CD4-positive, alpha-beta T cell (primary cell): ENCODE results near the gene SNX30. TPM values are rescaled to one million over a fixed set of nuclear protein-coding genes. Genes with fewer than 3 reads are reported as not detected.

Experiments
- ATAC-seq: fragments of 200-7000 bp; cut with Tn5 transposase; one replicate; pipeline ENCODE4 v1.10.0; 2022; ENCODE audit warnings: mild to moderate bottlenecking; ENCODE audit not compliant: poor library complexity
- CTCF ChIA-PET: fragments of 350-600 bp; sonication (Branson Sonifier 250); formaldehyde crosslinking; loops from one replicate; lab custom pipeline; 2021; ENCODE audit warnings: antibody characterized with exemption, inconsistent platforms; lab: Charles Lee
- POLR2A ChIA-PET: fragments of 350-600 bp; sonication (Branson Sonifier 250); formaldehyde crosslinking; loops from one replicate; lab custom pipeline; 2021; ENCODE audit warnings: antibody characterized with exemption, inconsistent platforms; lab: Charles Lee
- DNase-seq, 14 experiments: peaks; one replicate each; pipeline ENCODE4 v3.0.0-alpha.2; 2013 to 2020; ENCODE audit warnings: mixed read lengths in 2 of 14
- H3K27ac ChIP-seq, 2 donors: one replicate each; pipeline versions ENCODE4 v1.5.1 to v1.7.0; 2013; ENCODE audit warnings: low read length in 2 of 2, low read depth in 1 of 2, mild to moderate bottlenecking in 1 of 2
- H3K27me3 ChIP-seq, 2 experiments: 1 replicate in 1 of 2; 2 replicates in 1 of 2; pipeline versions ENCODE4 v1.6.1 to v1.7.0; 2013; ENCODE audit warnings: low read length in 2 of 2, control low read depth in 1 of 2, mild to moderate bottlenecking in 1 of 2, moderate library complexity in 1 of 2; ENCODE audit not compliant: insufficient read depth in 2 of 2, control insufficient read depth in 1 of 2
- H3K36me3 ChIP-seq: one replicate; pipeline ENCODE4 v1.6.1; 2013; ENCODE audit warnings: low read length, control low read depth; ENCODE audit not compliant: insufficient read depth
- H3K4me1 ChIP-seq: one replicate; pipeline ENCODE4 v1.6.1; 2013; ENCODE audit warnings: low read length, control low read depth; ENCODE audit not compliant: insufficient read depth
- H3K4me3 ChIP-seq: one replicate; pipeline ENCODE4 v1.5.1; 2013; ENCODE audit warnings: mild to moderate bottlenecking, low read length, moderate library complexity
- H3K9me3 ChIP-seq, 2 experiments: 1 replicate in 1 of 2; 2 replicates in 1 of 2; pipeline versions ENCODE4 v1.6.1 to v1.7.0; 2013; ENCODE audit warnings: low read length in 2 of 2, mild to moderate bottlenecking in 2 of 2, control low read depth in 1 of 2, moderate library complexity in 1 of 2; ENCODE audit not compliant: control insufficient read depth in 1 of 2, insufficient read depth in 1 of 2
- H3K27ac Mint-ChIP-seq: one replicate; pipeline ENCODE4 v1.8.0; 2020; ENCODE audit warnings: mixed read lengths
- H3K27me3 Mint-ChIP-seq: one replicate; pipeline ENCODE4 v1.8.0; 2021; ENCODE audit warnings: mixed read lengths
- H3K36me3 Mint-ChIP-seq: one replicate; pipeline ENCODE4 v1.8.0; 2021; ENCODE audit warnings: low read depth, mixed read lengths
- H3K4me1 Mint-ChIP-seq: one replicate; pipeline ENCODE4 v1.8.0; 2021; ENCODE audit warnings: low read depth, mixed read lengths
- H3K4me3 Mint-ChIP-seq: one replicate; pipeline ENCODE4 v1.8.0; 2020; ENCODE audit warnings: mild to moderate bottlenecking, mixed read lengths
- H3K9me3 Mint-ChIP-seq: one replicate; pipeline ENCODE4 v1.8.0; 2020; ENCODE audit warnings: mixed read lengths
- intact Hi-C, 2 experiments: fragments of 100-400 bp; cut with DNase I in 1 of 2; cut with micrococcal nuclease in 1 of 2; formaldehyde crosslinking; loops; one replicate each; pipeline versions ENCODE4 v1.15.1 to v1.9.0; 2023 to 2025; cut with DNase I, micrococcal nuclease
- total RNA-seq, 174 experiments: library from RNA in 2 of 174; stranded (reverse) in 2 of 174; gene quantifications; one replicate each; pipeline ENCODE4 v1.2.3 and lab custom pipeline; 2021 to 2026
- TF ChIP-seq, protein P1 (sequence below): fragments of 200-600 bp; IDR thresholded peaks from one replicate; pipeline ENCODE4 v1.8.0; 2022; ENCODE audit warnings: antibody characterized with exemption, mild to moderate bottlenecking

The SNX30 gene
- total RNA-seq, 2 experiments from 2014 or later = 5.2 to 5.8 TPM

DNA sequence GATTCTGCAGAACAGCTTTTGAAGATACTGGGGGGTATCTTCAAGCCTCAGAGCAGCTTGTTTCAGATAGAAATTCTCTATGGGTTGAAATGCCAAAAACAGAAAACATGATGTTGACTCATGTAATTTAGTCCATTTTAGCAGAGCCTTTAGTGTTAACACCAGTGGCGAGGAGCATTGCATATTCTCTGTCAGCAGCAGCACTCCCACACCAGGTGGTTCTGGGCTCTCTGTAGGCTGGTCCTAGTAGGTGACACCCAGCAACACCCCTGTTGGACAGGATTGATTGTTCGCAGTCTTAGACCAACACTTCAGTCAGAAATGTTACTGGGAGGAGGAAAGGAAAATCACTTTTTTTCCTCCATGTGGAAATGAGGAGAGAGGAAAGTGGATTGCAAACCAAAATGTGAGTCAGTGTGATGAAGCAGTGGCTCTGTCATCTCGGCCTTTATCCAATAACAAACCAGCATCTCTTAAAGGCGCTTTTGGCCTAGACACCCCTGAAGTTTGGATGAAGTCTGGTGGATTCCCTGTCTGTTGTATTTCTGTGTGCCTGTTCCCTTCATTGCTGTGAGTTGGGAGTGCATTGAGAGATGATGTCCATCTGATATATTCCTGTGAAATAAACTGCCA lies 123.3 kb downstream of the SNX30 start:
- H3K4me1 ChIP-seq = no peaks in the 10 kb centered on the region
- intact Hi-C loops = no loop called here

DNA sequence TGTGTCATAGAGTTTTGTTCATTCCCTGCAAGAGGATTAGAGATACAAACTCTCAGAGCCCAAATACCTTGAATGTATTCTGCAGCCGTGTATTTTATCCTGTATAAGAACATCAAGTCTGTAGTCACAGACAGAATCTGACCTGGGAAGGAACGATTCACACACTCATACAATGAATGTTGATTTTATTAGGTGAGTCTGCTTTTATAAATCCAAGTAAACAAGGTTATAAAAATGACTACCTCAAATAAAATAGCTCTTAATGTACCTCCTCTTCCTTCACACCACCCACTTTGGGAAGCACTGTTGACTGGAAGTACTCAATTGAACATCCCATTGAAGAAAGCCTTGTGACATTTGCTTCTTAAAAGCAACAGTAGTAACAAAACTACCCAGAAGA lies 128.2 kb downstream of the SNX30 start:
- no peaks in the 10 kb centered on the region for H3K4me1 Mint-ChIP-seq
- no peaks in the 10 kb centered on the region for H3K9me3 Mint-ChIP-seq
- H3K27ac ChIP-seq = no peak overlapping the region
- H3K27me3 Mint-ChIP-seq = no peaks in the 10 kb centered on the region
- intact Hi-C loops = no loop called here
- no peaks in the 10 kb centered on the region for H3K9me3 ChIP-seq
- peaks cover 21% of the 10 kb centered on the region for H3K36me3 Mint-ChIP-seq
- H3K4me1 ChIP-seq = no peaks in the 10 kb centered on the region
- H3K27me3 ChIP-seq = no peaks in the 10 kb centered on the region
- peaks cover 3% of the 10 kb centered on the region for H3K36me3 ChIP-seq
- H3K4me3 Mint-ChIP-seq = no peak overlapping the region
- no peak overlapping the region for H3K27ac Mint-ChIP-seq
- ATAC-seq (no peak), DNase-seq (no peak)
- ChIA-PET POLR2A (no interaction called here), CTCF (no interaction called here)
- H3K4me3 ChIP-seq = no peak overlapping the region
- TF ChIP-seq, protein P1, sequence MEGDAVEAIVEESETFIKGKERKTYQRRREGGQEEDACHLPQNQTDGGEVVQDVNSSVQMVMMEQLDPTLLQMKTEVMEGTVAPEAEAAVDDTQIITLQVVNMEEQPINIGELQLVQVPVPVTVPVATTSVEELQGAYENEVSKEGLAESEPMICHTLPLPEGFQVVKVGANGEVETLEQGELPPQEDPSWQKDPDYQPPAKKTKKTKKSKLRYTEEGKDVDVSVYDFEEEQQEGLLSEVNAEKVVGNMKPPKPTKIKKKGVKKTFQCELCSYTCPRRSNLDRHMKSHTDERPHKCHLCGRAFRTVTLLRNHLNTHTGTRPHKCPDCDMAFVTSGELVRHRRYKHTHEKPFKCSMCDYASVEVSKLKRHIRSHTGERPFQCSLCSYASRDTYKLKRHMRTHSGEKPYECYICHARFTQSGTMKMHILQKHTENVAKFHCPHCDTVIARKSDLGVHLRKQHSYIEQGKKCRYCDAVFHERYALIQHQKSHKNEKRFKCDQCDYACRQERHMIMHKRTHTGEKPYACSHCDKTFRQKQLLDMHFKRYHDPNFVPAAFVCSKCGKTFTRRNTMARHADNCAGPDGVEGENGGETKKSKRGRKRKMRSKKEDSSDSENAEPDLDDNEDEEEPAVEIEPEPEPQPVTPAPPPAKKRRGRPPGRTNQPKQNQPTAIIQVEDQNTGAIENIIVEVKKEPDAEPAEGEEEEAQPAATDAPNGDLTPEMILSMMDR = no peak

More for the DNA sequence above, 123.3 kb downstream of the SNX30 start:
- Mint-ChIP-seq H3K27me3 (no peaks in the 10 kb centered on the region), H3K27ac (no peak overlapping the region), H3K4me3 (no peak overlapping the region), H3K4me1 (no peaks in the 10 kb centered on the region), H3K9me3 (no peaks in the 10 kb centered on the region), H3K36me3 (peaks cover 47% of the 10 kb centered on the region)
- Histone ChIP-seq H3K27me3 (no peaks in the 10 kb centered on the region), H3K9me3 (no peaks in the 10 kb centered on the region), H3K4me3 (no peak overlapping the region), H3K27ac (no peak overlapping the region), H3K36me3 (peaks cover 4% of the 10 kb centered on the region)
- no peak for ATAC-seq
- POLR2A ChIA-PET = no interaction called here
- CTCF ChIA-PET = no interaction called here
- TF ChIP-seq, protein P1 = no peak
- no peak for DNase-seq

DNA sequence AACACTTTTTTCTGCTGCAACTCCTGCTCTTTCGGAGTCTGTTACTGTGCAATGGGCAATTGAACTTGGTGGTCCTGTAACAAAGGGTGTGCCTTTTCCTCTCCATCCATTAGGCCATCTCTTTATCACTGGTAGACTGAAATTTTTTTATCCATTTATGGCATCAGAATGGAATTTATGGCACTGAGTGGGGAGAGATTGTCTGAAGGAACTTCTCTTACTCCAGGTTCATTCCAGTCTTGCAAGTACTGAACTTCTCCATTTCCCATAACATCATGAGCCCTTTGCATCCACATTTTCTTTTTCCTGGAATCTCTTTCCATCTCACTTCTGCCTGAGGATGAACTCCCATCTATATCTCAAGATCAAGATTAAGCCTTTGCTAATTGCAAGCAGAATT lies 130.1 kb downstream of the SNX30 start:
- POLR2A ChIA-PET = no interaction called here
- no peaks in the 10 kb centered on the region for H3K4me1 Mint-ChIP-seq
- intact Hi-C loops = no loop called here

More for the DNA sequence above, 130.1 kb downstream of the SNX30 start:
- CTCF ChIA-PET = no interaction called here
- Histone ChIP-seq H3K27ac (no peak overlapping the region), H3K4me1 (no peaks in the 10 kb centered on the region), H3K4me3 (no peak overlapping the region), H3K9me3 (no peaks in the 10 kb centered on the region), H3K27me3 (no peaks in the 10 kb centered on the region), H3K36me3 (peaks cover 1% of the 10 kb centered on the region)
- DNase-seq (no peak), ATAC-seq (no peak)
- no peaks in the 10 kb centered on the region for H3K27me3 Mint-ChIP-seq
- H3K4me3 Mint-ChIP-seq = no peak overlapping the region
- TF ChIP-seq, protein P1 = no peak
- no peaks in the 10 kb centered on the region for H3K9me3 Mint-ChIP-seq
- H3K36me3 Mint-ChIP-seq = peaks cover 15% of the 10 kb centered on the region
- no peak overlapping the region for H3K27ac Mint-ChIP-seq
